ENCODE data around the gene SCGB1C1. TPM values are rescaled to one million over a fixed set of nuclear protein-coding genes. Genes with fewer than 3 reads are reported as not detected.

The SCGB1C1 gene
- total RNA-seq, 1 donor from 2014 or later, result not detected

- peak; percentile 10 for TF ChIP-seq CTCF (IDR thresholded peaks at IDR 0.05; ENCODE audit: partially characterized antibody, unreplicated experiment)
- Mint-ChIP-seq H3K27me3 (ENCODE audit: unreplicated experiment) (peaks cover 7% of the 10 kb centered on the region), H3K4me3 (ENCODE audit: unreplicated experiment) (no peak overlapping the region), H3K36me3 (ENCODE audit: unreplicated experiment) (no peaks in the 10 kb centered on the region), H3K9me3 (ENCODE audit: unreplicated experiment) (peaks cover 3% of the 10 kb centered on the region), H3K4me1 (ENCODE audit: low read depth, unreplicated experiment) (no peaks in the 10 kb centered on the region), H3K27ac (ENCODE audit: unreplicated experiment) (no peak overlapping the region)
- no peak for DNase-seq
Observed at GRCh38 chr11:199782-200181, 6.9 kb downstream of the SCGB1C1 start.

GRCh38 chr11:200224-201003, 7.5 kb downstream of the SCGB1C1 start:
- Mint-ChIP-seq H3K4me1 (ENCODE audit: low read depth, unreplicated experiment) (no peaks in the 10 kb centered on the region), H3K9me3 (ENCODE audit: unreplicated experiment) (peaks cover 3% of the 10 kb centered on the region), H3K36me3 (ENCODE audit: unreplicated experiment) (no peaks in the 10 kb centered on the region), H3K27ac (ENCODE audit: unreplicated experiment) (no peak overlapping the region), H3K4me3 (ENCODE audit: unreplicated experiment) (no peak overlapping the region), H3K27me3 (ENCODE audit: unreplicated experiment) (peaks cover 7% of the 10 kb centered on the region)
- no peak for TF ChIP-seq CTCF (IDR thresholded peaks at IDR 0.05; ENCODE audit: partially characterized antibody, unreplicated experiment)
- DNase-seq, result no peak

- no peak for TF ChIP-seq CTCF (IDR thresholded peaks at IDR 0.05; ENCODE audit: partially characterized antibody, unreplicated experiment)
- no peak for DNase-seq
- Mint-ChIP-seq H3K27me3 (ENCODE audit: unreplicated experiment) (peaks cover 9% of the 10 kb centered on the region), H3K36me3 (ENCODE audit: unreplicated experiment) (no peaks in the 10 kb centered on the region), H3K9me3 (ENCODE audit: unreplicated experiment) (peaks cover 6% of the 10 kb centered on the region), H3K4me1 (ENCODE audit: low read depth, unreplicated experiment) (no peaks in the 10 kb centered on the region), H3K27ac (ENCODE audit: unreplicated experiment) (no peak overlapping the region), H3K4me3 (ENCODE audit: unreplicated experiment) (no peak overlapping the region)
Observed at GRCh38 chr11:201966-202365, 9.1 kb downstream of the SCGB1C1 start.

GRCh38 chr11:202490-202889, 9.6 kb downstream of the SCGB1C1 start:
- no peaks in the 10 kb centered on the region for H3K36me3 Mint-ChIP-seq (ENCODE audit: unreplicated experiment)
- peaks cover 7% of the 10 kb centered on the region for H3K9me3 Mint-ChIP-seq (ENCODE audit: unreplicated experiment)
- H3K27ac Mint-ChIP-seq (ENCODE audit: unreplicated experiment), result no peak overlapping the region
- H3K4me3 Mint-ChIP-seq (ENCODE audit: unreplicated experiment), result no peak overlapping the region
- no peak for TF ChIP-seq CTCF (IDR thresholded peaks at IDR 0.05; ENCODE audit: partially characterized antibody, unreplicated experiment)
- DNase-seq, result no peak
- no peaks in the 10 kb centered on the region for H3K4me1 Mint-ChIP-seq (ENCODE audit: low read depth, unreplicated experiment)
- peaks cover 9% of the 10 kb centered on the region for H3K27me3 Mint-ChIP-seq (ENCODE audit: unreplicated experiment)
